ENCODE results near the gene SETD1B.
"Not testable (repeated sequence)": the region's sequence is repeated elsewhere in the genome, so short reads cannot be mapped to it uniquely, and the experiment has no call there.

Gene SETD1B

DNA sequence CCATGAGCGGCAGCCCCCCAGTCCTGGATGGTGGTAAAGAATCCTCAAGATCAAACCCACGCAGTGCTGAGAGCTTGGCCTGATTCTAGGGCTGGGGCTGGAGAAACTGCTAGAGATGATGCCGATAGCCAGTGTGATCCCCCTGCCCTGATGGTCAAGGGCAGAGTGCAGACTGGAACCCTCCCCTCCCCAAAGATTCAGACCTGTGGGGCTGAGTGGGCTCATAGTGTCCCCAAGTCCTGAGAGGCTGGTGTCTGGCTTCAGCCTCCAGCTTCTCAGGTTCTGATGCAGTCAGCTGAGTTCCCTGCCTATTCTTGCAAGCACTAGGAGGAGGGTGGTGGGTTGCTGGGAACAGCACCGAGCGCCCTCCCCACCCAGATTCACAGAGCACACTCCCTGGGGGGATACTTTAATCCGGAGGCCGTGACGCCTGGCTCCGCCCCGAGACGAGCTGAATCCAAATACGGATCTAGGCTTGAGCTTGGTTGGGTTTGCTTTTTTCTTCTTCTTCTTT lies 22.3 kb upstream of the SETD1B start:
- DNase-seq = no peak

GRCh38 chr12:121781998-121782979 lies 21.5 kb upstream of the SETD1B start:
- peak; percentile 79 for DNase-seq

DNA sequence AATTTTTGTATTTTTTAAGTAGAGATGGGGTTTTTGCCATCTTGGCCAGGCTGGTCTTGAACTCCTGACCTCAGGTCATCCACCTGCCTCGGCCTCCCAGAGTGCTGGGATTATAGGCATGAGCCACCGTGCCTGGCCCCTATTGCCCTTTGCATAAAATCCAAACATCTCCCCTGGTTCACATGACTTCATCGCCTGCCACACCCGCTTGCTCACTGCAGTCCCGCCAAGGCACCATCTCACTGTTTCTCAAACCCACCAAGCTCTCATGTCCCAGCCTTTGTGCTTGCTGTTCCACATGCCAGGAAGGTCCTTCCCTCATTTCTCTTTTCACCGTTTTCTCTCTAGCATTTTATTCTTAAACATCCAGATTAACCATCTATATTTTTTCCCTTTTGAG lies 20.0 kb upstream of the SETD1B start:
- no peak for DNase-seq

DNA sequence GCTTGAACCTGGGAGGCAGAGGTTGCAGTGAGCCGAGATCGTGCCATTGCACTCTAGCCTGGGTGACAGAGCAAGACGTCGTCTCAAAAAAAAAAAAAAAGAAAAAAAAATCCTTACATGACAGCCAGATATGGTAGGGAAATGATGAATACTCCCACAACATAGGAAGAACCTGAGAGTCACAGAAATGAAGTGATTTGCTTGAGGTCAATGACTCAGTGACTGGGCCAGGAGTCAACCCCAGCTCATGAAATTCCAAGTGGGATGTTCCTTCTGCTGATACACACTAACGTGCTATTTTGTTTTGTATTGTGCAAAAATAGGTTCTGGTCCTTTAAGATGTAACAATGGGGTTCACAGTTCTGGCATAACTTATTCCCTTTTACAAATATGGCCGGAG lies 19.3 kb upstream of the SETD1B start:
- no peak for DNase-seq

DNA sequence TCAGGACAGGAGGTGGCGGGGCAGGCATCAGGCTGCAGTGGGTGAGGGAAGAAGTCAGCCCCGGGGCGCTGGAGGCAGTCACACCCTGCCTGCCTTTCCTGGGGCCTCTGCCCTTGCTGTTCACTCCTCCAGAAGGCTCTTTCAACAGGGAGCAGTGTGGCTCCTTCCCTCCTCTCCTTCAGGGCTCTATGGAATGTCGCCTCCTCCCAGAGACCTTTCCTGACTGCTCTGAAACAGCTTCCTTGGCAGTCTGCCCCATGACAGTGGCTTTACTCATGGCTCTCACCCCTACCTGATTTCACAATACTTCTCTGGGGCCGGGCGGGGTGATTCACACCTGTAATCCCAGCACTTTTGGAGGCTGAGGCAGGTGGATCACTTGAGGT lies 17.4 kb upstream of the SETD1B start:
- peak; percentile 52 for DNase-seq

GRCh38 chr12:121787063-121788025 lies 16.5 kb upstream of the SETD1B start:
- DNase-seq = no peak

DNA sequence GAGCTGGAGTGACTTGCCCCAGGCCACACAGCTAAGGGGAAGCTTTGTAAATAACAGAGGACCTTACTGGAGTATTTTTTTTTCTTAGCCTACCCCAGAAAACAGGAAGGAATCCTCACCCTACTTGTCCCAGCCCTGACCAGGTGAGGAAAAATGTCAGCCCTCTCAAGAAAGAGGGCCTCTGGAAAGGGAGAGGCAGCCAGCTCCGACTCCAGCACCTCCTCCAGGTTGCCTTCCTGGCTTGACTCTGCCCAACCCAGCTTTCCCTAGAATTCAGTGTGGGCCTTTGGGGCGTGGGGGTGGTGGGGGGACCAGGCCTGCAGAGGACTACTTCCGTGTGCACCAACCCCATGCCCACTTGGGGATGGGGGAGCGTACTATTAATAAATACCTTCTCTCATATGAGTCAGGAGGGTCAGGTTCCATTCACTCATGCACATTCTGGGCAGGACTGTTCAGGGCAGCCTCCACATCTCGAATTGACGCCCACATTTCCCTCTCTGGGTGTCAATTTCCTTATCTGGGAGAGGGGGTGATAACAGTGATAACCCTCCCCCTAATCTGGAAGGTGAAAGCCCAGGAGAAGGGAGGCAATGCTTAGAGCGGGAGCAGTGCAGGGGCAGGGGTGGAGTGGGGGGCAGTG lies 15.5 kb upstream of the SETD1B start:
- no peak for DNase-seq

DNA sequence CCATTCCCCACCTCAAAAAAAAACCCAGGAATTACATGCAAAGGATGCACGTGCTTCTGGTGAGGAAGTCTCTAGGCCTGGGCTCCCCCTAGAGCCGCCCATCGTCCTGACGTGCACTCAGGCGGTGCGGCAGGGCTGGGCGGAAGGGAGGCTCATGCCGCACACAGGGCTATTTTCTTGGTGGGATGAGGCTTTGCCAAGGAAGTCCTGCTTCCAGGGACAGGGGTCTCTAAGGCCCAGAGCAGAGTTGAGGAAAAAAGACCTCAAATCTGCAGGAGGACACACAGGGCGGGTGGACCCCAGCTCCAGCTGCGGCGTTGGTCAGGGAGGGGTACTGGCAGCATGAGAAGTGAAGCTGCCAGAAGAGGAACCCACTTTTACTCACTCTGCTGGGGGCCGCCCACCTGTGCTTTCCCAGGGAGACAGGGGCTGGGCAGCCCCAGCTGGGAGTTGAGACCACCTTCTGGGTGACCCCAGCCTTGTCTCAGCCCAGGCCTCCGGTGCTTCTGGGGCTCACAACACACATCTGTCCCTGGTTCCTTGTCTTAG lies 14.5 kb upstream of the SETD1B start:
- DNase-seq = peak; percentile 51

- peak; percentile 93 for DNase-seq
Observed at GRCh38 chr12:121789800-121790728, 13.7 kb upstream of the SETD1B start.

GRCh38 chr12:121790785-121791184 lies 13.0 kb upstream of the SETD1B start:
- DNase-seq = not testable (repeated sequence)

GRCh38 chr12:121791671-121792551 lies 11.9 kb upstream of the SETD1B start:
- DNase-seq = no peak

- peak; percentile 63 for DNase-seq
Observed at GRCh38 chr12:121792607-121793439, 11.0 kb upstream of the SETD1B start.

GRCh38 chr12:121793440-121793837 lies 10.4 kb upstream of the SETD1B start, which contains the start of gene RHOF:
TSS of gene RHOF (minus strand) at chr12:121793688. CDS start at chr12:121793633, 55 bp downstream.
- DNase-seq = peak; percentile 72

DNA sequence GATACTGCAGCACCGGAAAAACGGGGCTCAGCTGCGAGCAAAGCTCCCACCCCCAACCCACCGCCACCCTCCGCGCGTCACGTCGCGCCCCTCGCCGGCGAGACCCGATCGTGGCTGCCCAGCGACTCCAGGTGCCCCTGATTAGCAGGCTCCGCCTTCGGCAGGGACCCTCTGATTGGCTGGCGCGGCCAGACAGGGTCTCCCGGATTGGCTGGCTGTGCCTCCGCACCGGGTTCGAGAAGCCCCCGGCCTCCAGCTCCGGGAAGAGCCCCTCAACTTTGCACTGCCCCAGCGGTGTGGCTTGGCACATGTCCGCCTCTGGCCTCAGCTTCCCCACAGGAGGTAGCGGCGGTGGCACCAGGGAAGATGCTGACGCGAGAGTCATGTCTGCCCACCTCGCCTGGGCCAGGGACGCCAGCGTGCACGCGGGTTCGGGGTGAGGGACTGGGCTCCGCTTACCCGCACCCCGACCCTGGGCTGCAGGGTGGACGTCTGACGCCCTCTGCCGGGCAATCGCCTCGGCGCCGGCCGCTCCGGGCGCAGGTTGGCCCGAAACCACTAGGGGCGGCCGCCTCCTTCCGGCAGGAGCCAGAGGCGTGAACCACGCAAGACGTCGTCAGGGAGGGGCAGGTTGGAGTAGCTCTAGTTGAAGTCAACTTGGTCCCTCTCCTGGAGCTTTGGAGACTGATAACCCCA lies 9.8 kb upstream of the SETD1B start:
- peak; percentile 96 for DNase-seq

GRCh38 chr12:121794534-121795033 lies 9.2 kb upstream of the SETD1B start:
- no peak for DNase-seq

- DNase-seq = peak; percentile 85
Observed at GRCh38 chr12:121795034-121795968, 8.5 kb upstream of the SETD1B start.
